Measurements from ENCODE around the gene METTL17. TPM values are rescaled to one million over a fixed set of nuclear protein-coding genes. Genes with fewer than 3 reads are reported as not detected.

The METTL17 gene
- total RNA-seq, 4 donors from 2014 or later: 39.8 to 57.4 (median 41.7) TPM

GRCh38 chr14:21043974-21044618 lies 54.3 kb downstream of the METTL17 start:
- TF ChIP-seq POLR2A (IDR thresholded peaks at IDR 0.05; ENCODE audit: low read depth) (no peak), POLR2AphosphoS5 (IDR thresholded peaks at IDR 0.05) (no peak), CTCF (IDR thresholded peaks at IDR 0.05) (no peak), EP300 (IDR thresholded peaks at IDR 0.05) (no peak)
- H3K4me3 ChIP-seq: no peak overlapping the region

More at GRCh38 chr14:21043974-21044618, 54.3 kb downstream of the METTL17 start:
- Histone ChIP-seq H3K27ac (replicated peaks in 1 of 4) (no peak overlapping the region), H3K9me3 (no peaks in the 10 kb centered on the region), H3K4me1 (peaks cover 34 to 50% (median 40%) of the 10 kb centered on the region in 4 donors), H3K36me3 (no peaks in the 10 kb centered on the region), H3K27me3 (no peaks in the 10 kb centered on the region)
- no peak for DNase-seq (ENCODE audit: extremely low spot score)
- intact Hi-C loops (cut with DNase I): loop anchor here (10.0 kb wide), 1 partner anchor 189 kb away; no protein-coding TSS in a partner anchor
- 48% methylated on average over 6 of the region's 6 CpGs for WGBS

Small RNA genes within 50 kb of the gene (small RNA-seq; reads per million reads assigned to genes)
- 0 reads per million in 3 donors for gene RN7SL189P

Other genes starting within 250 kb of the METTL17 start
- not detected for gene EDDM3A, start 244.1 kb upstream of the METTL17 start, total RNA-seq
- gene EDDM3B, start 221.6 kb upstream of the METTL17 start, total RNA-seq: not detected
- gene RNASE6, start 208.7 kb upstream of the METTL17 start, total RNA-seq: 10 to 100 TPM in 1 of 4 donors, 1 to 10 TPM in 3; 5.2 to 23.9 (median 8.0) TPM
- 100 to 1,000 TPM; 270 to 766 (median 341) TPM for gene RNASE1, start 187.1 kb upstream of the METTL17 start, total RNA-seq
- under 1 TPM in 2 of 4 donors, not detected in 2; 0.52 to 0.83 TPM for gene RNASE3, start 98.6 kb upstream of the METTL17 start, total RNA-seq
- gene RNASE2, start 34.5 kb upstream of the METTL17 start, total RNA-seq: 1 to 10 TPM in 3 of 4 donors, not detected in 1; 1.7 to 3.8 (median 2.1) TPM
- not detected for gene SLC39A2, start 9.3 kb downstream of the METTL17 start, total RNA-seq
- 100 to 1,000 TPM; 175 to 222 (median 201) TPM for gene NDRG2, start 35.1 kb downstream of the METTL17 start, total RNA-seq
- gene TPPP2, start 40.2 kb downstream of the METTL17 start, total RNA-seq: not detected
- gene RNASE13, start 44.8 kb downstream of the METTL17 start, total RNA-seq: not detected
- gene RNASE7, start 52.4 kb downstream of the METTL17 start, total RNA-seq: not detected
- gene RNASE8, start 67.8 kb downstream of the METTL17 start, total RNA-seq: not detected
- 10 to 100 TPM; 19.4 to 47.3 (median 27.0) TPM for gene ARHGEF40, start 80.3 kb downstream of the METTL17 start, total RNA-seq
- gene ZNF219, start 108.7 kb downstream of the METTL17 start, total RNA-seq: 100 to 1,000 TPM in 2 of 4 donors, 10 to 100 TPM in 2; 64.4 to 116 (median 94.3) TPM
- under 1 TPM in 1 of 4 donors, not detected in 3; 0.23 TPM for gene TMEM253, start 111.1 kb downstream of the METTL17 start, total RNA-seq
- not detected for gene OR5AU1, start 166.1 kb downstream of the METTL17 start, total RNA-seq